ENCODE results near the gene LDLRAD3.

Gene LDLRAD3

DNA sequence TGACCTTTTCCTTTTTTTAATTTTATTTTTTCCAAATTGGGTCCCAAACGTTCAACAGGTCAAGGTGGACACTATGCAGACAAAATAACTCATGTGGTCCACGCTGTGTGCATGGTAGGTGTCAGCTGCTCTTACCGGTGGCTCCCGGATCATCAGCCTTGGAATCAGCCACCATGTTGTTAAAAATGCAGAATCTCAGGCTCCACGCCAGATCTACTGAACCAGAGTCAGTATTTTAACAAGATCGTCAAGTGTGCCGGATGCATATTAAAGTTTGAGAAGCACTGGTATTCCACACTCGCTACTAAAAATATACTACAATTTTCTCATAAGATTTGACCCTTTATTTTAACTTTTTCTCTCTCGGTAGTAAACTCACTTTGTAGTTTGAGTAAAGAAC, 553 bp upstream of the LDLRAD3 start:
- DNase-seq (ENCODE audit: low read depth), result no peak
- H3K4me3 ChIP-seq (ENCODE audit: low read length), result peak overlapping the region; percentile 69
- TF ChIP-seq CTCF (IDR thresholded peaks at IDR 0.05; ENCODE audit: insufficient read depth, low read depth, low read length, missing control alignments), result no peak

GRCh38 chr11:35944503-35945136, 758 bp downstream of the LDLRAD3 start:
- no peak for TF ChIP-seq CTCF (IDR thresholded peaks at IDR 0.05; ENCODE audit: insufficient read depth, low read depth, low read length, missing control alignments)
- DNase-seq (ENCODE audit: low read depth), result no peak
- H3K4me3 ChIP-seq (ENCODE audit: low read length), result peak overlapping the region; percentile 69

- TF ChIP-seq CTCF (IDR thresholded peaks at IDR 0.05; ENCODE audit: insufficient read depth, low read depth, low read length, missing control alignments), result no peak
- H3K4me3 ChIP-seq (ENCODE audit: low read length), result peak overlapping the region; percentile 69
These were observed 1.3 kb downstream of the LDLRAD3 start for GRCh38 chr11:35945137-35945518.

DNA sequence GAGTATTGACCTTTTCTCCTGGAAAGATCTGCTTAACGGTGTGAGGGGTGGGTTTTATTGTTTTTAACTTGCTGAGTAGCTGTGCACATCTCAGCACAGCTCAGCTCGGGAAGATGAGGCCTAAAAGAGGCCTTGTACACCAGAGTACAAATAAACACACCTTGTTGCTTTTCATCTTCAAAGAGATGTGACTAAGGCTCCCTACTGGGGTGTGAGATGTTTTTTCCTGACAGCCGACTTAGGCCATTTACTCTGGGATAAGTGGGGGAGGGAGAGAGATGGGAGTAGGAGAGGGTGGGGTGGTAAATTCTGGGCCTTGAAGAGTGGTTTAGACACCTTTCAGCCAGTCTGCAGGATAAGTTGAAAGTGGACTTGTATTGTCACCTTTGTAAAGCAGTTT, 2.9 kb downstream of the LDLRAD3 start:
- no peak for TF ChIP-seq CTCF (IDR thresholded peaks at IDR 0.05; ENCODE audit: insufficient read depth, low read depth, low read length, missing control alignments)
- DNase-seq (ENCODE audit: low read depth), result no peak
- no peak overlapping the region for H3K4me3 ChIP-seq (ENCODE audit: low read length)

More at GRCh38 chr11:35945137-35945518, 1.3 kb downstream of the LDLRAD3 start:
- no peak for DNase-seq (ENCODE audit: low read depth)

GRCh38 chr11:35947437-35947836, 3.6 kb downstream of the LDLRAD3 start:
- DNase-seq (ENCODE audit: low read depth), result no peak
- no peak overlapping the region for H3K4me3 ChIP-seq (ENCODE audit: low read length)
- no peak for TF ChIP-seq CTCF (IDR thresholded peaks at IDR 0.05; ENCODE audit: insufficient read depth, low read depth, low read length, missing control alignments)

GRCh38 chr11:35949242-35949641, 5.4 kb downstream of the LDLRAD3 start:
- no peak for TF ChIP-seq CTCF (IDR thresholded peaks at IDR 0.05; ENCODE audit: insufficient read depth, low read depth, low read length, missing control alignments)
- DNase-seq (ENCODE audit: low read depth), result no peak
- H3K4me3 ChIP-seq (ENCODE audit: low read length), result no peak overlapping the region

DNA sequence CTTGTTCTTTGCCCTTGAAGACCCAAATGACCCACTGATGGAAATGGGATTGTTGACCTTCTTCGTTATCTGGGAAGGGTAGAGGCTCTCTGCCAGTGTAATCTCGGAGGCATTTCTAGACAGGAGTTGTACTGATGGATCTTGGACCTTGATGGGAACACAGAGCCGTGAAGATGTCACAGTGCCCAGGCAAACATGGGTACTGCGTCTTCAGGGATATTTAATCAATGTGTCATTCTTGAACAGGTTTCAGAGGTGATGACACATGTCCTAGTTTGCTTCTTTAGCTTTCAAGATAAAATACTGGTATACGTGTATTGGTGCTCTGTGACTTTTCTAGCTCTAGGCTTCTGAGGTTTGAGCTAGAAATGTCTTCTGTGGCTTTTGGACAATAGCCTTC, 6.2 kb downstream of the LDLRAD3 start:
- no peak for TF ChIP-seq CTCF (IDR thresholded peaks at IDR 0.05; ENCODE audit: insufficient read depth, low read depth, low read length, missing control alignments)
- DNase-seq (ENCODE audit: low read depth), result peak; percentile 50
- no peak overlapping the region for H3K4me3 ChIP-seq (ENCODE audit: low read length)
